Measurements from ENCODE around the gene PAX2.

Gene PAX2

GRCh38 chr10:100858747-100859483 is 113.5 kb downstream of the PAX2 start:
- no peak for TF ChIP-seq CTCF (conservative IDR thresholded peaks at IDR 0.05)
- H3K27ac ChIP-seq, result no peak overlapping the region

- no peak overlapping the region for H3K27ac ChIP-seq
Observed at GRCh38 chr10:100859484-100859763, 114.0 kb downstream of the PAX2 start.

GRCh38 chr10:100863433-100863832 is 118.1 kb downstream of the PAX2 start:
- no peak overlapping the region for H3K27ac ChIP-seq
- TF ChIP-seq CTCF (conservative IDR thresholded peaks at IDR 0.05), result no peak

More at GRCh38 chr10:100859484-100859763, 114.0 kb downstream of the PAX2 start:
- TF ChIP-seq CTCF (conservative IDR thresholded peaks at IDR 0.05), result no peak

GRCh38 chr10:100864036-100864885 is 118.9 kb downstream of the PAX2 start:
- no peak for TF ChIP-seq CTCF (conservative IDR thresholded peaks at IDR 0.05)
- no peak overlapping the region for H3K27ac ChIP-seq

- no peak overlapping the region for H3K27ac ChIP-seq
- TF ChIP-seq CTCF (conservative IDR thresholded peaks at IDR 0.05), result no peak
Observed at GRCh38 chr10:100864978-100865377, 119.6 kb downstream of the PAX2 start.

GRCh38 chr10:100866010-100866409 is 120.6 kb downstream of the PAX2 start:
- no peak overlapping the region for H3K27ac ChIP-seq
- no peak for TF ChIP-seq CTCF (conservative IDR thresholded peaks at IDR 0.05)

- no peak overlapping the region for H3K27ac ChIP-seq
- TF ChIP-seq CTCF (conservative IDR thresholded peaks at IDR 0.05), result no peak
Observed at GRCh38 chr10:100866575-100867098, 121.3 kb downstream of the PAX2 start.

Data from VCaP (cell line).